SH-SY5Y (cell line): ENCODE data around the gene HAP1.

Experiments used
- GATA2 ChIP-seq: IDR thresholded peaks from 2 replicates; pipeline ENCODE4 v1.6.1; 2011; ENCODE audit warnings: mild to moderate bottlenecking, low read depth, low read length
- GATA3 ChIP-seq: IDR thresholded peaks from 2 replicates; pipeline ENCODE4 v1.6.1; 2011; ENCODE audit warnings: low read depth, mild to moderate bottlenecking, low read length, moderate library complexity

DNA sequence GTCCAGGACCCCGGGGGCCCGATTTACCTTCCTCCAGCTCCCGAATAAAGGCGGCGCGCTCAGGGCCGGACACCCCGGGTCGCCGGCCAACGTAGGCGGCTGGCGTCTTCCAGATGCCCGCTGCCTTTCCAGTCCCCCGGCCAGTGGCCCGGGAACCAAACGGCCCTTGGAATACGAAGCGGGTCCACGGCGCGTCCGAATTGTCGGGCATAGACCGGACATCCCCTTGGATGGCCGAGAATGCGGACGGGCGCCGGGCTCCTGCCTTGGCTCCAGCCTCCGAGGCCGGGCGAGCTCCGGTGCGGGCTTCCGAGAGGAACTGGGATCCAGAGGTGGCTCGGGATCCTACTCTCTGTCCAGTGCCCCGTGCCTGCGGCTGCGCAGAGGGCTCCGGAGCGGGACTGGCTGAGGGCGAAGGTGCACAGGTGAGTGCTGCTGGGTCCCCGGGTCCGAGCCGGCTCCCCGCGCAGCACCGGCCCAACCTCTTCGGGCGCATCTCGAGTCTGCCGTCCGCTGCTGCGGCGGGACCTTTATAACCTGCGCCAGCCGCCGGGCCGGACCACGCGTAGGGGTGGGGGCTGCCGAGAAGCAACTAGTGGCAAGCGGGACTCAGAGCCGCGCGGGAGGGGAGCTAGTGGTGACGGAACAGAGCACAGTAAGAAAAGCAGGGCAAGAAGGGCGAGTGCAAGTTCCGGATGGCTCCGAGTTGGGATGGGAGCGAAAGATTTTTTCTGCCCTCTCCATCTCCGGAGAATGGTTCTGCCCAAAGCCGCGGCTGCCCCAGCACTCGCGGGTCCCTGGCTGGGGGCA, at the start of gene HAP1:
- TF ChIP-seq GATA3 (no peak), GATA2 (no peak)
